ENCODE results near the gene TSFM.

Gene TSFM

GRCh38 chr12:57835366-57836288 is 53.0 kb downstream of the TSFM start:
- TF ChIP-seq EZH2phosphoT487 (IDR thresholded peaks at IDR 0.05; ENCODE audit: low read length): no peak
- TF ChIP-seq EZH2 (optimal IDR thresholded peaks at IDR 0.05; ENCODE audit: low read depth, low read length): no peak
- TF ChIP-seq CTCF (IDR thresholded peaks at IDR 0.05; ENCODE audit: low read length): no peak
- Histone ChIP-seq H3K9me2 (replicated peaks; ENCODE audit: insufficient read depth, low read length) (no peaks in the 10 kb centered on the region), H3K4me1 (ENCODE audit: low read length) (peaks cover 85% of the 10 kb centered on the region), H3K27me3 (replicated peaks; ENCODE audit: insufficient read depth, low read length) (no peaks in the 10 kb centered on the region), H3K9me3 (replicated peaks; ENCODE audit: insufficient read depth, low read length) (no peaks in the 10 kb centered on the region), H3K9ac (ENCODE audit: low read length) (peak overlapping the region; percentile 52; the same call in 1 of the 2 replicates), H3F3A (ENCODE audit: insufficient read depth, low read length) (peaks cover 65% of the 10 kb centered on the region), H3K4me2 (ENCODE audit: low read depth, low read length) (peak overlapping the region; percentile 88), H3K79me2 (ENCODE audit: low read length) (peaks cover 100% of the 10 kb centered on the region), H3K4me3 (ENCODE audit: low read length) (peak overlapping the region; percentile 49), H3K27ac (ENCODE audit: low read length) (peak overlapping the region; percentile 72), H4K20me1 (ENCODE audit: insufficient read depth, low read length) (peaks cover 32% of the 10 kb centered on the region; the same call in 1 of the 2 replicates), H2AFZ (ENCODE audit: low read length) (no peak overlapping the region), H3K36me3 (replicated peaks; ENCODE audit: insufficient read depth, low read length) (no peaks in the 10 kb centered on the region)
- DNase-seq: no peak

GRCh38 chr12:57836442-57837375 is 54.1 kb downstream of the TSFM start:
- Histone ChIP-seq H3K9me3 (replicated peaks; ENCODE audit: insufficient read depth, low read length) (no peaks in the 10 kb centered on the region), H3K36me3 (replicated peaks; ENCODE audit: insufficient read depth, low read length) (no peaks in the 10 kb centered on the region), H3K79me2 (ENCODE audit: low read length) (peaks cover 100% of the 10 kb centered on the region), H3F3A (ENCODE audit: insufficient read depth, low read length) (peaks cover 61% of the 10 kb centered on the region), H3K27me3 (replicated peaks; ENCODE audit: insufficient read depth, low read length) (no peaks in the 10 kb centered on the region), H3K9me2 (replicated peaks; ENCODE audit: insufficient read depth, low read length) (no peaks in the 10 kb centered on the region), H3K27ac (ENCODE audit: low read length) (peak overlapping the region; percentile 72), H3K4me1 (ENCODE audit: low read length) (peaks cover 90% of the 10 kb centered on the region), H3K4me2 (ENCODE audit: low read depth, low read length) (peak overlapping the region; percentile 88), H3K9ac (ENCODE audit: low read length) (peak overlapping the region; percentile 52; the same call in 1 of the 2 replicates), H3K4me3 (ENCODE audit: low read length) (peak overlapping the region; percentile 49), H2AFZ (ENCODE audit: low read length) (no peak overlapping the region), H4K20me1 (ENCODE audit: insufficient read depth, low read length) (peaks cover 35% of the 10 kb centered on the region; the same call in 1 of the 2 replicates)
- TF ChIP-seq EZH2 (optimal IDR thresholded peaks at IDR 0.05; ENCODE audit: low read depth, low read length) (no peak), CTCF (IDR thresholded peaks at IDR 0.05; ENCODE audit: low read length) (no peak), EZH2phosphoT487 (IDR thresholded peaks at IDR 0.05; ENCODE audit: low read length) (no peak)
- DNase-seq: peak; percentile 78

GRCh38 chr12:57837864-57838562 is 55.4 kb downstream of the TSFM start:
- H2AFZ ChIP-seq (ENCODE audit: low read length): no peak overlapping the region
- no peaks in the 10 kb centered on the region for H3K27me3 ChIP-seq (replicated peaks; ENCODE audit: insufficient read depth, low read length)
- no peaks in the 10 kb centered on the region for H3K9me3 ChIP-seq (replicated peaks; ENCODE audit: insufficient read depth, low read length)
- H4K20me1 ChIP-seq (ENCODE audit: insufficient read depth, low read length): peaks cover 43% of the 10 kb centered on the region; the same call in 1 of the 2 replicates
- TF ChIP-seq EZH2phosphoT487 (IDR thresholded peaks at IDR 0.05; ENCODE audit: low read length): no peak
- TF ChIP-seq EZH2 (optimal IDR thresholded peaks at IDR 0.05; ENCODE audit: low read depth, low read length): no peak
- TF ChIP-seq CTCF (IDR thresholded peaks at IDR 0.05; ENCODE audit: low read length): no peak
- peaks cover 51% of the 10 kb centered on the region for H3F3A ChIP-seq (ENCODE audit: insufficient read depth, low read length)
- no peak for DNase-seq
- no peaks in the 10 kb centered on the region for H3K36me3 ChIP-seq (replicated peaks; ENCODE audit: insufficient read depth, low read length)
- peak overlapping the region; percentile 60 for H3K4me2 ChIP-seq (ENCODE audit: low read depth, low read length)
- H3K9ac ChIP-seq (ENCODE audit: low read length): peak overlapping the region; percentile 11; the same call in 1 of the 2 replicates
- H3K4me1 ChIP-seq (ENCODE audit: low read length): peaks cover 92% of the 10 kb centered on the region
- H3K27ac ChIP-seq (ENCODE audit: low read length): peak overlapping the region; percentile 70
- no peak overlapping the region for H3K4me3 ChIP-seq (ENCODE audit: low read length)
- no peaks in the 10 kb centered on the region for H3K9me2 ChIP-seq (replicated peaks; ENCODE audit: insufficient read depth, low read length)
- peaks cover 100% of the 10 kb centered on the region for H3K79me2 ChIP-seq (ENCODE audit: low read length)

Data from MM.1S (cell line).